Upper lobe of right lung (tissue), 1 donor: ENCODE results near the gene TENT4B. TPM values are rescaled to one million over a fixed set of nuclear protein-coding genes. Genes with fewer than 3 reads are reported as not detected.

Experiments used
- ATAC-seq: fragments of 200-7000 bp; cut with Tn5 transposase; one replicate; pipeline ENCODE4 v1.9.1; 2020; ENCODE audit warnings: mild to moderate bottlenecking, moderate library complexity
- DNase-seq: peaks from one replicate; pipeline ENCODE4 v3.0.0-alpha.2; 2020
- H3K27ac ChIP-seq: fragments of 200-600 bp; one replicate; pipeline ENCODE4 v1.8.0; 2022
- H3K27me3 ChIP-seq: fragments of 200-600 bp; one replicate; pipeline ENCODE4 v1.8.0; 2022; ENCODE audit warnings: mild to moderate bottlenecking
- H3K36me3 ChIP-seq: fragments of 200-600 bp; one replicate; pipeline ENCODE4 v1.8.0; 2022
- H3K4me1 ChIP-seq: fragments of 200-600 bp; one replicate; pipeline ENCODE4 v1.8.0; 2022
- H3K4me3 ChIP-seq: fragments of 200-600 bp; one replicate; pipeline ENCODE4 v1.8.0; 2022; ENCODE audit warnings: mild to moderate bottlenecking
- H3K9me3 ChIP-seq: fragments of 200-600 bp; one replicate; pipeline ENCODE4 v1.8.0; 2022
- CTCF ChIP-seq: fragments of 200-600 bp; IDR thresholded peaks from one replicate; pipeline ENCODE4 v1.8.0; 2022; ENCODE audit warnings: antibody characterized with exemption
- intact Hi-C: fragments of 100-400 bp; cut with DNase I; formaldehyde crosslinking; loops from one replicate; pipeline ENCODE4 v1.11.0; 2022
- total RNA-seq: library from RNA; stranded (reverse); fragmentation: NEBNext Ultra II Directional; extraction: Animal tissue kit (Norgen Biotek cat#: 25700); gene quantifications from one replicate; pipeline ENCODE4 v1.2.1, GENCODE V29; 2021
- donor health status: DM: no; HTN: yes; CAD: no; lungs with severe emphysema.

The TENT4B gene
- total RNA-seq, 1 donor from 2014 or later, result 13.3 TPM

- Histone ChIP-seq H3K36me3 (no peaks in the 10 kb centered on the region), H3K9me3 (no peaks in the 10 kb centered on the region), H3K27ac (peak overlapping the region; percentile 38), H3K4me3 (no peak overlapping the region), H3K27me3 (no peaks in the 10 kb centered on the region), H3K4me1 (peaks cover 21% of the 10 kb centered on the region)
- TF ChIP-seq CTCF, result no peak
- no peak for DNase-seq
- ATAC-seq, result no peak
- intact Hi-C loops, result no loop called here
These were observed 99.0 kb downstream of the TENT4B start for GRCh38 chr16:50252082-50252611.

GRCh38 chr16:50252874-50253513, 99.9 kb downstream of the TENT4B start:
- H3K4me3 ChIP-seq, result no peak overlapping the region
- DNase-seq (no peak), ATAC-seq (no peak)
- no peaks in the 10 kb centered on the region for H3K27me3 ChIP-seq
- no peak overlapping the region for H3K27ac ChIP-seq
- peaks cover 21% of the 10 kb centered on the region for H3K4me1 ChIP-seq
- no peak for TF ChIP-seq CTCF
- intact Hi-C loops, result no loop called here
- no peaks in the 10 kb centered on the region for H3K36me3 ChIP-seq
- no peaks in the 10 kb centered on the region for H3K9me3 ChIP-seq

DNA sequence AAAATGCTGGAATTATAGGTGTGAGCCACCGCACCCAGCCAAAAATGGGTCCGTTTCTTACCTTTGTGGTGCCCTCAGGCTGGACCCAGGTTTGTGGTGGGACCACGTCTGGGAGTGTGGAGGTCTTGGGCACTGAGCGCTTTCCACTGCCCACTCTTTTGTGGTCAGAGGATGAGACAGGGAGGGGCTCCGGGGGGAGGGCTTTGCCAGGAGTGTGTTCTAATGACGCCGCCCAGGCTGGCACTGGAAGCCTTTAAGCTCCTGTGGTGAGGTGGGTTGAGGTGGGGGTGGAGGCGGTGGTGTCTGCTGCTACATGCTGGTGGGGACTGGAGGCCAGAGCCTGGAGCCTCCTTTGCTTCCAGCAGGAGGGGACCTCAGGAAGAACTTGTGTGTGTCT, 100.4 kb downstream of the TENT4B start:
- intact Hi-C loops, result no loop called here
- Histone ChIP-seq H3K4me1 (peaks cover 21% of the 10 kb centered on the region), H3K36me3 (no peaks in the 10 kb centered on the region), H3K9me3 (no peaks in the 10 kb centered on the region), H3K27me3 (no peaks in the 10 kb centered on the region), H3K4me3 (no peak overlapping the region), H3K27ac (no peak overlapping the region)
- no peak for DNase-seq
- TF ChIP-seq CTCF, result no peak
- no peak for ATAC-seq

DNA sequence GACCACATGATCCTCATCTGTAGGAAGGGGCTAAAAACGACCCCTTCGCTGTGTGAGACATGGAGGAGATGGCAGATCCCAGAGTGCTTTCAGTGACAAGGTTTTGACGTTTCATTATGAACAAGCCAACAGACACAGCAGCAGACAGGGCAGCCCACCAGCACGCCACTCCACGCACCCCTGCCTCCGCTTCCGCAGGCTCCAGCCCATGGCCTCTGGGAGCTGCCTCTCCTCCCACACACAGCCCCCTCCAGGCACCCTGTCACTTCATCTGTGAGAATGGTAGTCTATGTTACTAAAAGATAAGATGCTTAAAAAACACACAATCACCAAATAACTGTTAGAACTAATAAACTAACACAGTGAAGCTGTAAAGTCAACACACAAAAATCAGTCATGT, 101.0 kb downstream of the TENT4B start:
- H3K27ac ChIP-seq, result no peak overlapping the region
- H3K4me3 ChIP-seq, result no peak overlapping the region
- intact Hi-C loops, result no loop called here
- H3K4me1 ChIP-seq, result peaks cover 26% of the 10 kb centered on the region
- H3K36me3 ChIP-seq, result no peaks in the 10 kb centered on the region
- ATAC-seq, result no peak
- no peaks in the 10 kb centered on the region for H3K9me3 ChIP-seq
- TF ChIP-seq CTCF, result no peak
- DNase-seq, result peak; percentile 40
- H3K27me3 ChIP-seq, result no peaks in the 10 kb centered on the region

DNA sequence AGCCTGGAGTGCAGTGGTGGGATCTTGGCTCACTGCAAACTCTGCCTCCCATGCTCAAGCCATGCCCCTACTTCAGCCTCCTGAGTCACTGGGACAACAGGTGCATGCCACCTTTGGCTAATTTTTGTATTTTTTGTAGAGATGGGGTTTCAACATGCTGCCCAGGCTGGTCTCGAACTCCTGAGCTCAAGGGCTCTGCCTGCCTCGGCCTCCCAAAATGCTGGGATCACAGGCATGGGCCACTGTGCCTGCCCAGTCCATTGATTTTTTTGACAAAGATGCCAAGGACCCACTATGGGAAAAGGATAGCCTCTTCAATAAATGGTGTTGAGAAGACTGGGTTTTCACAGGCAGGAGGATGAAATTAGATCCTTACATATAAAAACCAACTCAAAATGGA, 102.4 kb downstream of the TENT4B start:
- intact Hi-C loops, result no loop called here
- no peaks in the 10 kb centered on the region for H3K36me3 ChIP-seq
- no peak for TF ChIP-seq CTCF
- DNase-seq, result no peak
- ATAC-seq, result no peak
- H3K4me3 ChIP-seq, result no peak overlapping the region
- peaks cover 32% of the 10 kb centered on the region for H3K4me1 ChIP-seq
- H3K27ac ChIP-seq, result no peak overlapping the region
- no peaks in the 10 kb centered on the region for H3K27me3 ChIP-seq
- H3K9me3 ChIP-seq, result no peaks in the 10 kb centered on the region
